Stomach (tissue), 4 donors: ENCODE measurements around the gene ORM1.

Experiments used
- CTCF ChIP-seq, 7 experiments: fragments of 450-650 bp in 4 of 7; fragments of 200-600 bp in 3 of 7; sonication (generic) in 3 of 7; IDR thresholded peaks; one replicate each; pipeline ENCODE4 v1.5.1; 2016 to 2019; ENCODE audit warnings: antibody characterized with exemption in 7 of 7, control low read depth in 2 of 7, mild to moderate bottlenecking in 1 of 7
- POLR2A ChIP-seq, 4 donors: fragments of 450-650 bp; IDR thresholded peaks; one replicate each; pipeline ENCODE4 v1.6.1; 2016; ENCODE audit warnings: antibody characterized with exemption in 4 of 4, control low read depth in 2 of 4, mild to moderate bottlenecking in 1 of 4, moderate library complexity in 1 of 4

GRCh38 chr9:114361542-114361941 is 38.6 kb downstream of the ORM1 start:
- no peak for TF ChIP-seq POLR2A (IDR thresholded peaks at IDR 0.05)
- TF ChIP-seq CTCF (IDR thresholded peaks at IDR 0.05), result no peak
